ENCODE measurements around the gene NUCB2.

DNA sequence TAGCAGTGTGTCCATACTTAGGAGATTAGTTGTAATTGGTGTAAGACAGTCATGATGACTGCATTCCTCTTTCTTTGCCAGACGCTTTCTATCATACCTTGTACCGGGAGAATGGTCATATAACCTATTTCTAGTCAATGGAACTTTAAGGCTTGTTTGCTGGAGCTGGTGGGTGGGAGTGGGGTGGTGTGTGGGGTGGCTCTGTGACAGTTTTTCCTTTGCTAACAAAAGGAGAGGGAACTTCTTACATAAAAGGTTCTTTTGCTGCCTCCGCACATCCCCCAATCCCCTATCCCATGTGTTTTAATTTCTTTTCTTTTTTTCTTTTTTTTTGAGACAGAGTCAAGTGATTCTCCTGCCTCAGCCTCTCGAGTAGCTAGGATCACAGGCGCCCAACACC lies 9.8 kb upstream of the NUCB2 start:
- TF ChIP-seq, protein P1, sequence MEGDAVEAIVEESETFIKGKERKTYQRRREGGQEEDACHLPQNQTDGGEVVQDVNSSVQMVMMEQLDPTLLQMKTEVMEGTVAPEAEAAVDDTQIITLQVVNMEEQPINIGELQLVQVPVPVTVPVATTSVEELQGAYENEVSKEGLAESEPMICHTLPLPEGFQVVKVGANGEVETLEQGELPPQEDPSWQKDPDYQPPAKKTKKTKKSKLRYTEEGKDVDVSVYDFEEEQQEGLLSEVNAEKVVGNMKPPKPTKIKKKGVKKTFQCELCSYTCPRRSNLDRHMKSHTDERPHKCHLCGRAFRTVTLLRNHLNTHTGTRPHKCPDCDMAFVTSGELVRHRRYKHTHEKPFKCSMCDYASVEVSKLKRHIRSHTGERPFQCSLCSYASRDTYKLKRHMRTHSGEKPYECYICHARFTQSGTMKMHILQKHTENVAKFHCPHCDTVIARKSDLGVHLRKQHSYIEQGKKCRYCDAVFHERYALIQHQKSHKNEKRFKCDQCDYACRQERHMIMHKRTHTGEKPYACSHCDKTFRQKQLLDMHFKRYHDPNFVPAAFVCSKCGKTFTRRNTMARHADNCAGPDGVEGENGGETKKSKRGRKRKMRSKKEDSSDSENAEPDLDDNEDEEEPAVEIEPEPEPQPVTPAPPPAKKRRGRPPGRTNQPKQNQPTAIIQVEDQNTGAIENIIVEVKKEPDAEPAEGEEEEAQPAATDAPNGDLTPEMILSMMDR (IDR thresholded peaks at IDR 0.05): no peak
- no peak for TF ChIP-seq POLR2A (IDR thresholded peaks at IDR 0.05)

All from Peyer's patch (tissue), 4 donors.